GM12873 (cell line): ENCODE data around the gene CENPM.

Experiments used
- TF ChIP-seq, protein P1 (sequence below): IDR thresholded peaks from 2 replicates; pipeline ENCODE4 v1.5.1; 2012; ENCODE audit warnings: low read depth, mild to moderate bottlenecking, moderate library complexity, low read length, control low read depth; ENCODE audit not compliant: insufficient read depth; ENCODE audit errors: missing control alignments

Gene CENPM

DNA sequence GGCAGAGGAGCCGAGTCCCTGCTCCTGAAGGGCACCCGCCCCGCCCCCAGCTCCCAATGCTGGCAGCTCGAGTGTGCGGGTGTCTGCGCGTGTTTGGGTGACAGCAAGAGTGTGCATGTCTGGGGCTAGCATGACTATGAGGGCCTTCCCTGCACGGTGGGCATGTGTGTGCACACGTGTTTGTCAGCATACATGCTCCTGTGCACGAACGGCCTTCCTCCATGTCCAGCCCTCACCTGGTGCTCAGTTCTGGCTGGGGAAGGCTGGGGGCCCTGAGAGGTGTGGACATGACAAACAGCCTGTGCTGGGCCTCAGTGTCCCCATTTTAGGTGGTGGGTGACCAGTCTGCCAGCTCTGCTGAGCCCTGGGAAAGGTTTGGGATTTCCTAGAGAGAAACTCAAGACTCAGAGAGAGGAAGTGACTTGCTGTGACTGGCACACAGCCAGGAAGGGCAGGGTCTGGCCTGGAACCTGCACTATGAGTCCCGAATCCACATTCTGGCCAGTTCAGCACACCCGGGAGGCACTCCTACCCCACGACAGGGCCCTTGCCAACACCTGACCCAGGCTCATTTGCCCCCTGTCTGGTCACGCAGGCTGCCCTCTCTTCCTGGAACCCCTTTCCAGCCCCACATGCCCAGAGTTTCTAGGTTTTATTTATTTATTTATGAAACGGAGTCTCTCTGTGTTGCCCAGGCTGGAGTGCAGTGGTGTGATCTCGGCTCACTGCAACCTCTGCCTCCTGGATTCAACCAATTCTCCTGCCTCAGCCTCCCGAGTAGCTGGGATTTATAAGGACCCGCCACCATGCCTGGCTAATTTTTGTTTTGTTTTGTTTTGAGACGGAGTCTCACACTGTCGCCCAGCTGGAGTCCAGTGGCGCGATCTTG lies 28.8 kb downstream of the CENPM start:
- TF ChIP-seq, protein P1, sequence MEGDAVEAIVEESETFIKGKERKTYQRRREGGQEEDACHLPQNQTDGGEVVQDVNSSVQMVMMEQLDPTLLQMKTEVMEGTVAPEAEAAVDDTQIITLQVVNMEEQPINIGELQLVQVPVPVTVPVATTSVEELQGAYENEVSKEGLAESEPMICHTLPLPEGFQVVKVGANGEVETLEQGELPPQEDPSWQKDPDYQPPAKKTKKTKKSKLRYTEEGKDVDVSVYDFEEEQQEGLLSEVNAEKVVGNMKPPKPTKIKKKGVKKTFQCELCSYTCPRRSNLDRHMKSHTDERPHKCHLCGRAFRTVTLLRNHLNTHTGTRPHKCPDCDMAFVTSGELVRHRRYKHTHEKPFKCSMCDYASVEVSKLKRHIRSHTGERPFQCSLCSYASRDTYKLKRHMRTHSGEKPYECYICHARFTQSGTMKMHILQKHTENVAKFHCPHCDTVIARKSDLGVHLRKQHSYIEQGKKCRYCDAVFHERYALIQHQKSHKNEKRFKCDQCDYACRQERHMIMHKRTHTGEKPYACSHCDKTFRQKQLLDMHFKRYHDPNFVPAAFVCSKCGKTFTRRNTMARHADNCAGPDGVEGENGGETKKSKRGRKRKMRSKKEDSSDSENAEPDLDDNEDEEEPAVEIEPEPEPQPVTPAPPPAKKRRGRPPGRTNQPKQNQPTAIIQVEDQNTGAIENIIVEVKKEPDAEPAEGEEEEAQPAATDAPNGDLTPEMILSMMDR: no peak

DNA sequence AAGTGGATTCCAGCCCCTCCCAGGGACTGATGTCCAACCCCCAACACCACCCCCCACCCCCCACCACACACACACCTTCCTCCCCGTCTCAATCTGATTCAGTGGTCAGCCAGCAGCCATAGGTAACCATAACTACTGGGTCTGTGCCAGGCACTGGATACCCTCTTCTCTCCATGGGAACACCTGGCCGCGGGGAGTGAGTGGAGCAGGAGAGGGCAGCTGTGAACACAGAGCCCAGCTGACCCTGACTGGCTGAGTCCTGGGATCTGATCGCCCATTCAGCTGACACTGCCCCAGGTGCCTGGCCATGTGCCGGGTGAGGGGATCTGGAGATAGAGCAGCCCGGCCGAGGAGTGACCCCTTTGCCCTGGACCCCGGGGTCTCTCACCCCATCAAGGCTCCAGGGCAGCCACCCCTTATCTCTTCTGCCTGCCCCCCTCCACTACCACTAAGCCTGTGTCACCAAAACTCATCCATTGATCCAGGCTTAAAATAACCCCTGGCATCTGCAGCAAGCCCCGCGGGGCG lies 29.5 kb downstream of the CENPM start:
- TF ChIP-seq, protein P1: no peak

DNA sequence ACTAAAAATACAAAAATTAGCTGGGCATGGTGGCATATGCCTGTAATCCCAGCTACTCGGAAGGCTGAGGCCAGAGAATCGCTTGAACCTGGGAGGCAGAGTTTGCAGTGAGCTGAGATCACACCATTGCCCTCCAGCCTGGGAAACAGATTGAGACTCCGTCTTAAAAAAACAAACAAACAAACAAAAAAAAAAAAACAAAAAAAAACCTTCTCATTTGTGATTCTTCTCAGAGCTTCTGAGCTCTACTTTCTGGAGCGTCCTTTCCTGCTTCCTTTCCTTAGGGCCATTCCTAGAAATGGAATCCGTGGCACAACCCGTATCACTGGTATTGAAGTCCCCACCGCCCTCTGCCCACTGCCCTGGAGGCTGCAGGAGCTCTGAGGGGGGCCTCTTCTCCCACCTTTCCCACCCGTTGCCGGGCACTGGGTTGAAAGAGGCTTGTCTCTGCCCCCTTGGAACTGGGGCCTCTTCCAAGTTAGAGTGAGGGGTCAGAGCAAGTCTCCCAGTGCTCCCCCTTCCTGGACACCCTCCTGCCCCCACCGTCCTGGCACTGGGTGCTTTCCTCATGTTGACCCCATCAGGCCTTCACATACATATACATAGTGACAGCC lies 30.1 kb downstream of the CENPM start:
- TF ChIP-seq, protein P1: no peak

DNA sequence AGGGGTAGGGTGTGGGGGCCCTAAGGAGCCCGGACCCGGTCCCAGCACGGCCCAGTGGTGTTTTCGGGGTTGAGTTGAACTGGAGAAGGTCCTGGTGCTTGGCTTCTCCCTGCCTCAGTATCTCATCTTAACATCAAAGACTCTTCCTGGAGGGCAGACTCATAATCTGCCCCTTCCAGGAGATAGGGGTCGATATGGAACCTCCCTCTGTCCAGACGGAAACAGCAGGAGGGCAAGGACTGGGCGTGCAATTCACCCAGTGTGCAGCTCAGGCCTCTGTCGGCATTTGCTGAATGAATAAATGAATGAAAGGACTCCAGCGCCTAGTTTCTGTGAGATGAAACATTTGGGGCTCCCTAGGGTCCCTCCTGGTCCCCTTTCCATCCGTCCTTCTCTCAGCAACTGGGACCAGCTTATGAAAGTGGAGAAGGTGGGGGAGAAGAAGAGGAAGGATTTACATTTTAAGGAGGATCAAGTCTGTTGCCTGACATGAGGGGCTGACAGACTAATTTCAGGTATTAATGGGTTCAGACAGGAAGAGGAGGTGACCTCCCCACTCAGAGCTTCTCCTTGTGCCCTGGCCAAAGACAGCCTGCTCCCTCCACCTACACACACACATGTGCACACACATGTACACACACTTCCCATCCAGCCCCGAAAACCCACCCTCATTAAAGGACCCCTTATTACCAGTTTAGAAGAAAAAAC lies 31.0 kb downstream of the CENPM start:
- TF ChIP-seq, protein P1: no peak

DNA sequence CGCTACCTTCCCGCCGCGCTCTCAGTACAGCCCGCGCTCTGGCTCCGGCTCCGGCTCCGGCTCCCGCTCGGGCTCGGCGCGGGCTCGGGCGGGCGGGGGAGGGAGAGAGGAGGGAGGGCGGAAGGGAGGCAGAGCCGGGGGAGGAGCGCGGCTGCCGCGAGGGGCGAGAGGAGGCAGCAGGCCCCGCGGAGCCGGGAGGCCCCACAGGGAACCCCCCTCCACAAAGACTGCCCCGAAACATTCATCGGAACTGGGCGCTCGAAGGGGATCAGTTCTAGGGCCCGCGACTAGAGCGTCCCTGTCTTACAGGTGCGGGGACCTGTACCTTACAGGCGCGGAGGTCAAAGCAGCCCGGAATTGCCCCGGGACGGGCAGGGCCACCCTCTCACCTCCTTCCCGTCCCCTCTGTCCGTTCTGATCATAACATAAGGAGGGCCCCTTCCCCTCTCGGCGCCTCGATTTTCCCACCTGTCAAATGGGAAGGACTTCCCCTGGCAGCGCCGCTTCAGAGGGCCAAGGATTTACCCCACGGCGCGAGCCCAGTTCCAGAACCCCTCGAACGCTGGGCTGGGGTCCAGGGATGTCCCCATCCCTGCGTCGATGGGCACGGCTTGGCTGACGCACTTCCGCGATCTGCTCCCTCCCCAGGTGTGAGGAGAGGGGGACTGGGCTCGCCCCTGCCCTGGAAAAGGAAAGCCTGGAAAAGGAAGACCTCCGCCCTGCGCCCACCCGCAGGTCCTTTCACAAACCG lies 31.7 kb downstream of the CENPM start, which contains the start of gene SHISA8:
Gene SHISA8 (minus strand): TSS at position 40 of the 751 bp plus-strand sequence. CDS start 407 bp downstream, outside the sequence.
- TF ChIP-seq, protein P1: no peak

DNA sequence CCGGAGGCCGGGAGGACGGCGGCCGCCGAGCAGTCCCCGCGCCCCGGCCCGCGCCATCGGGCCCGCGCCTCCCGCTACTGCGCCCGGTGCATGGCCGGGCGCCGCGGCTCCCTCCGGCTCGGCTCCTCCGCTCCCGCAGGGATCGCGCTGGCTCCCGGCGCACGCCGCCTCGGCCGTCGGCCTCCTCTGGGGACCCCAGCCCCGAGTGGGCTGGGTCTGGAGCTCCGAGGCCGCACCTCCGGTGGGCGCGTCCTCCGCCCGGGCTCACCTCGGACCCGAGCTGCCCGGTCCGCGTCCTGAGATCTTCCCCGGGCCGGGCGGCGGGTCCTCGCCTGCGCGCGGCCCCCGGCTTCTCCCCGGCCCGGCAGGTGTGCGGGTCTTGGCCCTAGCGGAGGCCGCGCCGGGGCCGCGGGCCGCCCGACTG lies 32.3 kb downstream of the CENPM start:
- TF ChIP-seq, protein P1: no peak
